ENCODE data around the gene SCAF1. TPM values are rescaled to one million over a fixed set of nuclear protein-coding genes. Genes with fewer than 3 reads are reported as not detected.

The SCAF1 gene
- total RNA-seq, 2 donors from 2014 or later: 84.8 to 94.5 TPM

DNA sequence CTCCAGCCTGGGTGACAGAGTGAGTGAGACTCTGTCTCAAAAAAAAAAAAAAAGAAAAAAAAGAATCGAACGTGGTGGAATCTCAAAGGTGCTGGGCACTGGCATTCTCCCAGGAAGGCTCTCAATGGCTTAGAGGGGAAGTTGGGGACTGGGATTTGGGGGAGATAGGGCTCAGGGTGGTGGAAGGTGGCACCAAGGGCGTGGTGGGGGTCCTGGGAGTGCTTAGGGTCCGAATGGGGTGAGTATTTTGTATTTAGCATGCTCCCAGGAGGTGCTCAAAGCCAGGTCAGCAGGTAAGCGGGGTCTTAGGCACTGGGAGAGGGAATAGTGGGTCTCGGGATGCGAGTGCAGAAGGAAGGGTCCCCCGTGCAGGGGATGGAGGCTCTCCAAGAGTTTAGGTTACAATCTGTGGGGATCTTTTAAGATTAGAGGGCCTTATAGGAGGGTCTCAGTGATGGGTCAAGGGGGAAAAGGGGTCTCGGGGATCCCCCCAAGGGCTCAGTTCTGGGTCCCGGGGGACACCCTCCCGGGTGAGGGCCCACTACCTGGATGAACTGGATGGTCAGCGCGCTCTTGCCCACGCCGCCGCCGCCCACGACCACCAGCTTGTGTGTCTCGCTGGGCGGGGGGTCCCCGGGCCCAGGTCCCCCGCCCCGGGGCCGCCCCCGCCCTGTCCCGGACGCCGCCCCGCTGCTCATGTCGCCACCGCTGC is 2.5 kb upstream of the SCAF1 start:
- TF ChIP-seq, protein P1, sequence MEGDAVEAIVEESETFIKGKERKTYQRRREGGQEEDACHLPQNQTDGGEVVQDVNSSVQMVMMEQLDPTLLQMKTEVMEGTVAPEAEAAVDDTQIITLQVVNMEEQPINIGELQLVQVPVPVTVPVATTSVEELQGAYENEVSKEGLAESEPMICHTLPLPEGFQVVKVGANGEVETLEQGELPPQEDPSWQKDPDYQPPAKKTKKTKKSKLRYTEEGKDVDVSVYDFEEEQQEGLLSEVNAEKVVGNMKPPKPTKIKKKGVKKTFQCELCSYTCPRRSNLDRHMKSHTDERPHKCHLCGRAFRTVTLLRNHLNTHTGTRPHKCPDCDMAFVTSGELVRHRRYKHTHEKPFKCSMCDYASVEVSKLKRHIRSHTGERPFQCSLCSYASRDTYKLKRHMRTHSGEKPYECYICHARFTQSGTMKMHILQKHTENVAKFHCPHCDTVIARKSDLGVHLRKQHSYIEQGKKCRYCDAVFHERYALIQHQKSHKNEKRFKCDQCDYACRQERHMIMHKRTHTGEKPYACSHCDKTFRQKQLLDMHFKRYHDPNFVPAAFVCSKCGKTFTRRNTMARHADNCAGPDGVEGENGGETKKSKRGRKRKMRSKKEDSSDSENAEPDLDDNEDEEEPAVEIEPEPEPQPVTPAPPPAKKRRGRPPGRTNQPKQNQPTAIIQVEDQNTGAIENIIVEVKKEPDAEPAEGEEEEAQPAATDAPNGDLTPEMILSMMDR (conservative IDR thresholded peaks at IDR 0.05): no peak
- H3K27me3 ChIP-seq (ENCODE audit: control insufficient read depth, insufficient read depth, low read length, poor library complexity, severe bottlenecking): no peaks in the 10 kb centered on the region
- no peaks in the 10 kb centered on the region for H3K9me3 ChIP-seq (ENCODE audit: control insufficient read depth, low read length)
- peaks cover 18% of the 10 kb centered on the region for H3K27me3 Mint-ChIP-seq (ENCODE audit: insufficient read depth)
- H3K27ac ChIP-seq (ENCODE audit: low read depth, low read length): no peak overlapping the region
- H3K4me1 Mint-ChIP-seq: peaks cover 43% of the 10 kb centered on the region
- H3K9ac ChIP-seq (ENCODE audit: extremely low read depth, low read length, poor library complexity, severe bottlenecking): peak overlapping the region; percentile 18
- H3K27ac Mint-ChIP-seq: peak overlapping the region; percentile 72
- H3K4me3 ChIP-seq (ENCODE audit: low read length): peak overlapping the region; percentile 71
- peaks cover 6% of the 10 kb centered on the region for H3K36me3 ChIP-seq (ENCODE audit: control insufficient read depth, insufficient read depth, low read length)
- H3K4me1 ChIP-seq (ENCODE audit: control insufficient read depth, insufficient read depth, low read length): peaks cover 4% of the 10 kb centered on the region
- 8 to 10% methylated on average over 7 to 31 of the region's 31 CpGs for WGBS, 2 experiments (ENCODE audit: insufficient coverage in 1 of 2, insufficient read length in 1 of 2)
- peak; percentile 65 for DNase-seq
- H3K36me3 Mint-ChIP-seq (ENCODE audit: low read depth): peaks cover 7% of the 10 kb centered on the region
- H3K4me3 Mint-ChIP-seq: peak overlapping the region; percentile 99
- no peaks in the 10 kb centered on the region for H3K9me3 Mint-ChIP-seq

DNA sequence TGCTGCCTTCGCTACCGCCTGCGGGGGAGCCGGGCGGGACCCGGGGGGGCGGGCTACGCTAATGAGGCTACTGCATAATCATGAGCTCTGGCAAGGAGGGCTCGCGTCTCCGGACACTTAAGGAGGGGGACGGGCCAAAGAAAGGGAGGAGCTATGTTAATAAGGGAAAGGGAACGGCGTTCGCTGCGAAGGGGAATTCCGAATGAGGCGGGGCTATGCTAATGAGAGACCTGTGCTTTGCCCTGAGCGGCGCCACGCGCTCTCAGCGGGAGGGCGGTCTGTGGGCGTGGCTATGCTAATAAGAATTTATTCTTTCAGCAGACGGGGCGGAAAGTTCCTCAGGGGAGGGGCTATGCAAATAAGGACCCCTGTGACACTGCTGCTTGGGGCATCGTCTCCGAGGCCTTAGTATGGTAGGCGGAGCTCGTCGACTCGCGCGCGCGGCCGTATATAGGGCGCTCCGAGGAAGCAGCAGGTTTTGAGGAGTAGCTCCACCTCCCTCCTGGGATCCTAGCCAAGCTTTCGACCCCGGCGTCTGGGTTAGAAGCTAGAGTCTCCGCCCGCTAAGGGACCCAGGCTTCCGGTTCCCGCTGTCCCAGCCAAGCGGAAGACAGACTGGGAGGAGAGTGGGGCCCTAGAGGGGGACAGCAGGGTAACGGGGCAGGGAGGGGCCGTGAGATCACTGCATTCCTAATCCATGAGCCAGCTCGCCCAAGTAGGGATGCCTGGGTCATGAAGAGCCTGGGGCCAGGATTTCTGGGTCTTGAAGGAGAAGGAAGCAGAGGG is 1.7 kb upstream of the SCAF1 start, which contains the start of gene RRAS:
TSS of gene RRAS (minus strand) at position 31 of the 786 bp plus-strand sequence. CDS start 45 bp downstream, outside the sequence.
- Histone ChIP-seq H3K4me1 (ENCODE audit: control insufficient read depth, insufficient read depth, low read length) (peaks cover 4% of the 10 kb centered on the region), H3K4me3 (ENCODE audit: low read length) (peak within 1 kb of the TSS; percentile 92), H3K9me3 (ENCODE audit: control insufficient read depth, low read length) (no peaks in the 10 kb centered on the region), H3K9ac (ENCODE audit: extremely low read depth, low read length, poor library complexity, severe bottlenecking) (peak within 1 kb of the TSS; percentile 100), H3K27me3 (ENCODE audit: control insufficient read depth, insufficient read depth, low read length, poor library complexity, severe bottlenecking) (no peaks in the 10 kb centered on the region), H3K27ac (ENCODE audit: low read depth, low read length) (peak within 1 kb of the TSS; percentile 100), H3K36me3 (ENCODE audit: control insufficient read depth, insufficient read depth, low read length) (peaks cover 13% of the 10 kb centered on the region)
- Mint-ChIP-seq H3K4me1 (peaks cover 43% of the 10 kb centered on the region), H3K9me3 (no peaks in the 10 kb centered on the region), H3K36me3 (ENCODE audit: low read depth) (peaks cover 8% of the 10 kb centered on the region), H3K27me3 (ENCODE audit: insufficient read depth) (peaks cover 18% of the 10 kb centered on the region), H3K4me3 (peak within 1 kb of the TSS; percentile 99), H3K27ac (peak within 1 kb of the TSS; percentile 100)
- peak; percentile 100 for DNase-seq
- WGBS, 2 experiments (ENCODE audit: insufficient coverage in 1 of 2, insufficient read length in 1 of 2): 0 to 1% methylated on average over 31 to 51 of the region's 51 CpGs
- TF ChIP-seq, protein P1 (conservative IDR thresholded peaks at IDR 0.05): no peak

DNA sequence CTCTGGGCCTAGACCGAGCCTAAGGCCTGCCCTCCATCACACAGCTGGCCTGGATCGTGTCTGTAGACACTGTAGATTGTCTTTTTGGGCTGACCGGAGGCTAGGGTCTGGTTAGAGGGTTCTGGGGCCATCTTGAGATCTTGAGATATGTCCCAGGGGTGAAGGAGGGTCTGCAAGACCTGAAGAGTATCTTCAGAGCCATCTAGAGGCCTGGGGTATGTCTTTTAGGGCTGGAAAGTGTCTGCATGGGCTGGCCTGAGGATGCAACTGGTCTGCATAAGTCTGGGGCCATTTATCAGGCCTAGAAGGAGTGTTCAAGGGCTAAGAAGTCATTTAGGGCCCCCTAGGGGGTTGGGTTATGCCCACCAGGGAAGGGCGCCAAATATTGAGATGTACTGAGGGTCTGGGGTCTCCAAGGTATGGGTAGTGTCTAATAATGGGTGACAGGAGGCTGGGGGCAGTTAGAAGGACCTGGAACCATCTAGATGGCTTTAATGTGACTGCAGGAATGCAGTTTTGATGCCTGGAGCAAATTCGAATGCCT is 555 bp downstream of the SCAF1 start:
- Histone ChIP-seq H3K36me3 (ENCODE audit: control insufficient read depth, insufficient read depth, low read length) (peaks cover 34% of the 10 kb centered on the region), H3K4me1 (ENCODE audit: control insufficient read depth, insufficient read depth, low read length) (peaks cover 4% of the 10 kb centered on the region), H3K9me3 (ENCODE audit: control insufficient read depth, low read length) (no peaks in the 10 kb centered on the region), H3K27me3 (ENCODE audit: control insufficient read depth, insufficient read depth, low read length, poor library complexity, severe bottlenecking) (no peaks in the 10 kb centered on the region), H3K27ac (ENCODE audit: low read depth, low read length) (peak overlapping the region; percentile 82), H3K9ac (ENCODE audit: extremely low read depth, low read length, poor library complexity, severe bottlenecking) (peak overlapping the region; percentile 95), H3K4me3 (ENCODE audit: low read length) (peak overlapping the region; percentile 97)
- Mint-ChIP-seq H3K36me3 (ENCODE audit: low read depth) (peaks cover 30% of the 10 kb centered on the region), H3K27ac (peak overlapping the region; percentile 98), H3K27me3 (ENCODE audit: insufficient read depth) (peaks cover 13% of the 10 kb centered on the region), H3K4me3 (peak overlapping the region; percentile 99), H3K4me1 (peaks cover 43% of the 10 kb centered on the region), H3K9me3 (no peaks in the 10 kb centered on the region)
- DNase-seq: no peak
- 10 to 18% methylated on average over 4 to 5 of the region's 5 CpGs for WGBS, 2 experiments (ENCODE audit: insufficient coverage in 1 of 2, insufficient read length in 1 of 2)
- TF ChIP-seq, protein P1 (conservative IDR thresholded peaks at IDR 0.05): no peak

All from endodermal cell (in vitro differentiated cells).